BLaER1 treated with 17β-estradiol and CSF1 and Interleukin-3, amounts not matched to agents 10 nM and 100 nM (cell line): ENCODE data around the gene IGFL3.

ENCODE experiments used
- H3K27ac ChIP-seq, 11 experiments: shearing (Covaris generic); formaldehyde crosslinking; 2 replicates each; pipeline ENCODE4 v1.8.1; 2022
- H3K27me3 ChIP-seq, 11 experiments: shearing (Covaris generic); formaldehyde crosslinking; 2 replicates each; pipeline ENCODE4 v1.8.1; 2022
- H3K36me3 ChIP-seq, 11 experiments: shearing (Covaris generic); formaldehyde crosslinking; 2 replicates each; pipeline ENCODE4 v1.8.1; 2022
- H3K4me1 ChIP-seq, 10 experiments: shearing (Covaris generic); formaldehyde crosslinking; 2 replicates each; pipeline ENCODE4 v1.8.1; 2022
- H3K4me2 ChIP-seq, 11 experiments: shearing (Covaris generic); formaldehyde crosslinking; 2 replicates each; pipeline ENCODE4 v1.8.1; 2022
- H3K4me3 ChIP-seq, 10 experiments: shearing (Covaris generic); formaldehyde crosslinking; 2 replicates each; pipeline ENCODE4 v1.8.1; 2022
- H3K9ac ChIP-seq, 11 experiments: shearing (Covaris generic); formaldehyde crosslinking; 2 replicates each; pipeline ENCODE4 v1.8.1; 2022
- H3K9me3 ChIP-seq, 11 experiments: shearing (Covaris generic); formaldehyde crosslinking; replicated peaks in 1 of 11; 2 replicates each; pipeline ENCODE4 v1.8.1; 2022
- H4K20me1 ChIP-seq, 11 experiments: shearing (Covaris generic); formaldehyde crosslinking; 2 replicates each; pipeline ENCODE4 v1.8.1; 2022
- Cebpa-rat ChIP-seq, 11 experiments: shearing (Covaris generic); IDR thresholded peaks; 2 replicates each; pipeline ENCODE4 v1.8.1; 2022

The IGFL3 gene

DNA sequence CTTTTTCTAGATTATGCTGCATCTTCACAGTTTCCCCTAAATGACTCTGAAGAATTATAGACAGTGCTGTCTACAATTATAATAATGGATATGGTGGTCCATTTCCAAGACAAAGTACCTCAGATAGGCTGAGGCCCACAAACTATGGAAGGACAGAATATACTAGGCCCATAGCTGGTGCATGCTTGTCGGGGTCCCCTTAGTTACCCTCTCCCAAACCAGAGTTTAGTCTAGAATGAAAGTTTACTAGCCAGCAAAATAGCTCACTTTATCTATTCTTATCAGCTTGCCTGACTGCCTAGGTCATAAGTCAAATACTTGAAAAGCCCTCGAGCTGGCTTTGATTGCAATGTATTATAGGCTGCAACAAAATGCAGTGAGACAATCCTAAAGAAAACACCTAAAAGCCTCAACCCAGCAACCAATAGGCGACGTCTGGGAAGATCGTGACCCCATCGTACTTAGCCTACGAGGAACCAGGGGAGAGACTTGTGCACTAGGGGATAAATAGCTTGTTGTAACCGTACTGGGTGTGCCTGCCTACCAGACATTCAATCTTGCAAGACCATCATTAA, 22.8 kb upstream of the IGFL3 start:
- Histone ChIP-seq H4K20me1 (no peaks in the 10 kb centered on the region), H3K27ac (no peak overlapping the region), H3K9ac (no peak overlapping the region), H3K4me3 (no peak overlapping the region), H3K4me1 (peaks cover 0 to 8% (median 0%) of the 10 kb centered on the region in 10 experiments; a peak in 1 of 20 replicates), H3K4me2 (no peak overlapping the region), H3K36me3 (no peaks in the 10 kb centered on the region), H3K27me3 (no peaks in the 10 kb centered on the region), H3K9me3 (peaks cover 0 to 8% (median 0%) of the 10 kb centered on the region in 11 experiments; a peak in 2 of 22 replicates)
- no peak for TF ChIP-seq Cebpa-rat (IDR thresholded peaks at IDR 0.05)

DNA sequence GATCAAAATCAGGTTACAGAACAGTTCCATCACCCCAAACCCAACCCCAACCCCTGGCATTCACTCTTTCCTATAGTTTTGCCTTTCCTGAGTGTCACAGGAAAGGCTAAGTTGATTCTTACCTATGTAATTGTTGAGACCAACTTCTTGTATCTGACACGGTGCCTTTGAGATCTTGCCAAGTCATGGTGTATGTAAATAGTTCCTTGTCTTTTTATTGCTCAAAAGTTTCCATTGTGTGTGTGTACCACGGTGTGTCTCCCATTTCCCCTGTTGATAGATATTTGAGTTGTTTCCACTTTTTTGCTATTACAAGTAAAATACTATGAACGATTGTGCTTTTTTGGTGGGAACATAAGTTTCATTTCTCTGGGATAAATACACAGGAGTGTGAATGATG, 20.3 kb upstream of the IGFL3 start:
- Histone ChIP-seq H3K9ac (no peak overlapping the region), H4K20me1 (no peaks in the 10 kb centered on the region), H3K4me2 (0 out of 22 replicates have a peak overlapping the region, but pooled peaks of 1 of the 11 experiments have one; percentile 16), H3K36me3 (no peaks in the 10 kb centered on the region), H3K27ac (no peak overlapping the region), H3K9me3 (peaks cover 0 to 8% (median 0%) of the 10 kb centered on the region in 11 experiments; a peak in 2 of 22 replicates), H3K4me3 (no peak overlapping the region), H3K27me3 (no peaks in the 10 kb centered on the region), H3K4me1 (peaks cover 0 to 8% (median 0%) of the 10 kb centered on the region in 10 experiments; a peak in 1 of 20 replicates)
- TF ChIP-seq Cebpa-rat (IDR thresholded peaks at IDR 0.05): no peak

DNA sequence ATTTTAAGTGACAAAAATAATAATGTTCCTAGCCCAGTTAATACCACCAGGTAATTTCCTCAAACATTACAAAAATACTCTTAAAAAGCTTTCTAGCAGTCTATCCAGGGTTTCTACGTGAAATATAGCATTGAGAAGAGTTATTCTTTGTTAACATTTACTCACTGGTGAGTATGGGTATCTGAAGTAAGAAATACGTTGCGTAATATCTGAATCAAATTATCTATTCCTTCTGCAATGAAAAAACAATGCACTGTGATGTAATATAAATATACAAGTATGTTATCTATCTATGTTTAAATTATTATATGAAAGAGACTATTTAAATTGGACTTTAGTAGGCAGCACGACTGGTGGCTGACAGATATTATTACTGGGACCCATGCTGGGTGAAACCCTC, 17.8 kb upstream of the IGFL3 start:
- Histone ChIP-seq H3K4me2 (no peak overlapping the region), H3K36me3 (no peaks in the 10 kb centered on the region), H3K27ac (no peak overlapping the region), H3K9me3 (peaks cover 0 to 8% (median 0%) of the 10 kb centered on the region in 11 experiments; a peak in 2 of 22 replicates), H4K20me1 (no peaks in the 10 kb centered on the region), H3K4me1 (peaks cover 0 to 8% (median 0%) of the 10 kb centered on the region in 10 experiments; a peak in 1 of 20 replicates), H3K4me3 (no peak overlapping the region), H3K9ac (no peak overlapping the region), H3K27me3 (no peaks in the 10 kb centered on the region)
- TF ChIP-seq Cebpa-rat (IDR thresholded peaks at IDR 0.05): peak in 3 of 11 experiments; percentile 23 to 77 (median 50); a peak in 6 of 22 replicates

DNA sequence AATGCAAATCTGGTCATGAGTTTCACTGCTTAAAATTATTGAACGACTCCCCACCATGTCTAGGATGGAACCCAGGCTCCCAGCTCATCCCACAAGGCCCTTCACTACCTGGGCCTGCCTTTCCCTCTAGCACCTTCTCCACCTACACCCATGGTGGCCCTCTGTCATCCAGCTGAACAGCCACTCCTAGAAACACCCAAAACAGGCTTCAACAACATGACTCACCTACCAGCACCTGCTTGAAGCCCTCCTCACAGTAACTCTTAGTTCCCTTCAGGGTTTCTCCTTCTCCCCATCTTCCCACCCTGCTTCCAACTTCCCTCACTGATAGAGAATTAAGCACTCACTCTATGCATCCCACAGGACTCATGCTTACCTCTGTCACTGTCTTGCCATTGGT, 16.9 kb upstream of the IGFL3 start:
- H3K4me2 ChIP-seq: no peak overlapping the region
- no peak for TF ChIP-seq Cebpa-rat (IDR thresholded peaks at IDR 0.05)
- H3K4me3 ChIP-seq: no peak overlapping the region
- no peak overlapping the region for H3K27ac ChIP-seq
- H3K36me3 ChIP-seq: no peaks in the 10 kb centered on the region
- H3K27me3 ChIP-seq: no peaks in the 10 kb centered on the region
- H3K4me1 ChIP-seq: peaks cover 0 to 8% (median 0%) of the 10 kb centered on the region in 10 experiments; a peak in 1 of 20 replicates
- H3K9ac ChIP-seq: no peak overlapping the region
- no peaks in the 10 kb centered on the region for H4K20me1 ChIP-seq
- H3K9me3 ChIP-seq: peaks cover 0 to 8% (median 0%) of the 10 kb centered on the region in 11 experiments; a peak in 2 of 22 replicates

DNA sequence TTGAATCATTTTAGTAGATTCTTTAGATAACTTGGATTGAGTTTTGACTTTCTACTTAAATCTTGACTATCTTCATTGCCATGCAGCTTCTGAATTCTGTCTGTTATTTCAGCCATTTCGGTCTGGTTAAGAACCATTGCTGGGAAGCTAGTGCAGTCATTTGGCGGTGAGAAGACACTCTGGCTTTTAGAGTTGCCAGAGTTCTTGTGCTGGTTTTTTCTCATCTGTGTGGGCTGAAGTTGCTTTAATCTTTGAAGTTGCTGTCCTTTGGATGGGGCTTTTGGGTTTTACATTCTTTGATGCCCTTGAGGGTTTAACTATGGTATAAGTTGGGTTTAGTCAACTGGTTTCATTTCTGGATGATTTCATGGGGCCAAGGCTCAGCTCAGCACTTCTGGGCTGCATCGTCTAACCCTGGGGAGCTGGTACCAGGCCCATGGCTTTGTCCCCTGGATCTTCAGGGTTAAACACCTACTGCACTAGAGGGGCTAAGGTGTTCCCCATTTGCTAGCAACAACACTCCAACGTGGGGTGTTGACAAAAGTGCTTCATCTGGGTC, 13.5 kb upstream of the IGFL3 start:
- Histone ChIP-seq H3K4me2 (no peak overlapping the region), H3K9ac (no peak overlapping the region), H3K4me3 (no peak overlapping the region), H3K9me3 (peaks cover 0 to 2% (median 0%) of the 10 kb centered on the region in 11 experiments; a peak in 2 of 22 replicates), H3K27ac (no peak overlapping the region), H3K4me1 (peaks cover 0 to 27% (median 11%) of the 10 kb centered on the region in 10 experiments; a peak in 12 of 20 replicates), H3K27me3 (no peaks in the 10 kb centered on the region), H4K20me1 (no peaks in the 10 kb centered on the region), H3K36me3 (no peaks in the 10 kb centered on the region)
- TF ChIP-seq Cebpa-rat (IDR thresholded peaks at IDR 0.05): no peak

DNA sequence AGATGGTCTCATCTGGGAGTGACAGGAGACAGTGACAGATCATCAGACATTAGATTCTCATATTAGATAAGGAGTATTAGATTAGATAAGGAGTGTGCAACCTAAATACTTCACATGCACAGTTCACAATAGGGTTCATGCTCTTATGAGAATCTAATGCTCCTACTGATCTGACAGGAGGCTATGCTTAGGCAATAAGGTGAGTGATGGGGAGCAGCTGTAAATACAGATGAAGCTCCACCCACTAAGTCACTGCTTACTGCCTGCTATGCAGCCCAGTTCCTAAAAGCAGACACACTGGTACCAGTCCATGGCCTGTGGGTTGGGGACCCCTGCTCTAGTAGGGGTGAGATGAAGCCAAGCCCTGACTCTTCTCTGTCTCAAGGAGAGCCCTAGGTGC, 10.0 kb upstream of the IGFL3 start:
- no peak for TF ChIP-seq Cebpa-rat (IDR thresholded peaks at IDR 0.05)
- Histone ChIP-seq H4K20me1 (no peaks in the 10 kb centered on the region), H3K27ac (peak overlapping the region in 1 of 11 experiments; percentile 91; a peak in 4 of 22 replicates), H3K27me3 (no peaks in the 10 kb centered on the region), H3K9ac (no peak overlapping the region), H3K9me3 (peaks cover 0 to 10% (median 0%) of the 10 kb centered on the region in 11 experiments; a peak in 3 of 22 replicates), H3K36me3 (no peaks in the 10 kb centered on the region), H3K4me2 (peak overlapping the region in 4 of 11 experiments; percentile 62 to 81 (median 72); a peak in 6 of 22 replicates), H3K4me1 (peaks cover 0 to 54% (median 16%) of the 10 kb centered on the region in 10 experiments; a peak in 12 of 20 replicates), H3K4me3 (no peak overlapping the region)

DNA sequence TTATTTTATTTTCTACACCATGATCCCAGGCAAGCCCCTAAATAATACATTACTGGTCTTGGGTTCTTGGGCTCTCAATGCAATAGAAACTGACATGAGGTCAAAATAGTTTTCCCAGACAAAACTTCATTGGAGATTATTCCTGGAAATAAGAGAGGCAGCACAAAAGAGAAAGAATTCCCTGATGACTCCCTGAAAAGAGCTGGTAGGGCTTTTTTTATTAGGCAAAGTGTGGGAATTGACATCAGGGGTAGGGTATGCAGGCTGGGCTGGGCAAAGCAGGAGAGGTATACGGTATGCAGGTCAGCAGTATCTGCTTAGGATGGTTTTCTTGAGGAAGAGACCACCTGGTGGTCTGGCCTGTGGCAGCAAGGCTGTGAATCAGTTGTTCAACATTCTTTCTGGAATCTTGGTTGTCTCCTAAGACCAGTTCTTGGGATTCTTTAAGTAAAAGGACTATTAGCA, 9.3 kb upstream of the IGFL3 start:
- Histone ChIP-seq H4K20me1 (no peaks in the 10 kb centered on the region), H3K27ac (peak overlapping the region in 8 of 11 experiments; percentile 30 to 91 (median 59); a peak in 14 of 22 replicates), H3K9ac (peak overlapping the region in 3 of 11 experiments; percentile 19 to 62 (median 61); a peak in 7 of 22 replicates), H3K9me3 (peaks cover 0 to 11% (median 0%) of the 10 kb centered on the region in 11 experiments; a peak in 6 of 22 replicates), H3K4me1 (peaks cover 0 to 54% (median 16%) of the 10 kb centered on the region in 10 experiments; a peak in 12 of 20 replicates), H3K4me3 (no peak overlapping the region), H3K36me3 (no peaks in the 10 kb centered on the region), H3K27me3 (no peaks in the 10 kb centered on the region), H3K4me2 (peak overlapping the region in 7 of 11 experiments; percentile 3 to 81 (median 62); a peak in 14 of 22 replicates)
- TF ChIP-seq Cebpa-rat (IDR thresholded peaks at IDR 0.05): no peak

DNA sequence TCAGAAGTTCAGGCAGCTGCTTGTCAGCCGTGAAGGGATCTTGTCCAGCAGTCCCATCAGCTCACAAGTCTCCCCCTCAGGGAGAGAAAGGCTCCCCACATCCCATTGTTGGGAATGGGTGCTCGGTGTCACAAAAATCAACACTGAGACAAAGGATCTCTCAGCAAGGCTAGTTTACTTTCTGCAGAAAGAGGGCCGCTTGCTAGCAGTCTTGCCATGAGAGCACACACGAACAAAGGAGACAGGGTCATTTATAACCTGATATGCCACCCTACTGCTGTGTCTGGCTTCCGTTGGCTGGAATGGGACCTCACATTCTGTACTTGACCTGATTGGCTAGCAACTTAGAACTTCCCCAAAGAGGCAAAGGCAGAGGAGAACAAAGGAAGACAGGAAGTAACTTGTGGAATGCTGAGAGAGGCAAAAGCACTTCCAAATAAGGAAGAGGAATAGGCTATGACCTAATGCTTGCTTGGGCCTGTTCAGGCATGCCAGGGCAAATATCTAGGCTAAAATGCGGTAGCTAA, 8.7 kb upstream of the IGFL3 start:
- H4K20me1 ChIP-seq: no peaks in the 10 kb centered on the region
- H3K4me3 ChIP-seq: peak overlapping the region in 2 of 10 experiments; percentile 0 to 22; a peak in 1 of 20 replicates
- peak overlapping the region in 8 of 11 experiments; percentile 12 to 91 (median 59); a peak in 15 of 22 replicates for H3K27ac ChIP-seq
- H3K4me2 ChIP-seq: peak overlapping the region in 8 of 11 experiments; percentile 3 to 81 (median 59); a peak in 14 of 22 replicates
- TF ChIP-seq Cebpa-rat (IDR thresholded peaks at IDR 0.05): no peak
- H3K9me3 ChIP-seq: peaks cover 0 to 17% (median 0%) of the 10 kb centered on the region in 11 experiments; a peak in 6 of 22 replicates
- peaks cover 0 to 54% (median 16%) of the 10 kb centered on the region in 10 experiments; a peak in 12 of 20 replicates for H3K4me1 ChIP-seq
- H3K9ac ChIP-seq: peak overlapping the region in 3 of 11 experiments; percentile 25 to 62 (median 61); a peak in 3 of 22 replicates
- H3K36me3 ChIP-seq: no peaks in the 10 kb centered on the region
- H3K27me3 ChIP-seq: no peaks in the 10 kb centered on the region
